Right renal pelvis (tissue), 4 donors: ENCODE measurements around the gene APOBEC3F. TPM values are rescaled to one million over a fixed set of nuclear protein-coding genes. Genes with fewer than 3 reads are reported as not detected.
"Not testable (repeated sequence)": the region's sequence is repeated elsewhere in the genome, so short reads cannot be mapped to it uniquely, and the experiment has no call there.

Source experiments
- DNase-seq, 4 donors: peaks; one replicate each; pipeline ENCODE4 v3.0.0-alpha.2; 2013; ENCODE audit warnings: low read depth in 4 of 4, low spot score in 3 of 4, missing footprints in 1 of 4
- polyA plus RNA-seq, 4 donors: library from polyadenylated mRNA; unstranded; fragments of 120-200 nt; gene quantifications; one replicate each; pipeline ENCODE4 v1.2.1, GENCODE V29; 2013; ENCODE audit not compliant: insufficient read length in 4 of 4

Gene APOBEC3F
- polyA plus RNA-seq, 4 donors = 5.9 to 9.8 (median 7.2) TPM

DNA sequence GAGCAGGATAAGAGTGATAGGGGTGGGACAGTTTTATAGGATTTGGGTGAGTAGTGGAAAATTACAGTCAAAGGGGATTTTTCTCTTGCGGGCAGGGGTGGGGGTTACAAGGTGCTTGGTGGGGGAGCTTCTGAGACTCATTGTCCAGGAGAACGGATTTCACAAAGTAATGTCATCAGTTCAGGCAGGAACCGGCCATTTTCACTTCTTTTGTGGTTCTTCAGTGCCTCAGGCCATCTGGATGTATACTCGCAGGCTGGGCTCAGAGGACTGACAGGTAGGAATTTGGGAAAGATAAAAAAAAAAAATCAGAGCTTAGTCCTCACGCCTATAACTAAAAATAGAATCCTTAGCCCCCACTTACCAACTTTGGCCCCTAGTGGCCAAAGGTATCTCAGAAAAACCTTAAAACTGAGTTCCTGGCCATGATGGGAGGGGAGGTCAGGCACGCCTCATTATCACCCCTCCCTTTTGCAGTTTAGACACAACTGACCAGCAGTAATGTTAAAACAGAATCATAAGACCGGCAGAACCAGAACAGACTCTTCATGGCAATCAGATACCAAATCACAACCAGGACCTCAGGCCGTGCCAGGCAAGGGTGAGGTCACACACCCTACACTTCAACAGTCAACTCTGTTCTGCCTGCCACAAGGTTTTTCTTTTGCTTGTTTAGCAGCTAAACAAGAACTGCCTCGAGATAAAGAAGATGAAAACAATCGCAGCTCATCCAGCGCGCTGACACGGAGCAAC lies 27.5 kb downstream of the APOBEC3F start:
- no peak for DNase-seq

DNA sequence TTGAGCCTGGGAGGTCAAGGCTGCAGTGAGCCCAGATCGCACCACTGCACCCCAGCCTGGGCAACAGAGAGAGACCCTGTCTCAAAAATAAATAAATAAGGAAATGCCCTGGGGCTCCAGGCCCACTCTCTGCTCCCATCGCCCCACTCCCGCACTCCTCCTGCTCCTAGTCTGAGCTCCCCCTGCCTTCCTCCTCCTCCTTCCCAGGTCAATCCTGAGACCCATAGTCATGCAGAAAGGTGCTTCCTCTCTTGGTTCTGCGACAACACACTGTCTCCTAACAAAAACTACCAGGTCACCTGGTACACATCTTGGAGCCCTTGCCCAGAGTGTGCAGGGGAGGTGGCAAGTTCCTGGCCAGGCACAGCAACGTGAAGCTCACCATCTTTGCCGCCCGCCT lies 29.5 kb downstream of the APOBEC3F start:
- DNase-seq = no peak

DNA sequence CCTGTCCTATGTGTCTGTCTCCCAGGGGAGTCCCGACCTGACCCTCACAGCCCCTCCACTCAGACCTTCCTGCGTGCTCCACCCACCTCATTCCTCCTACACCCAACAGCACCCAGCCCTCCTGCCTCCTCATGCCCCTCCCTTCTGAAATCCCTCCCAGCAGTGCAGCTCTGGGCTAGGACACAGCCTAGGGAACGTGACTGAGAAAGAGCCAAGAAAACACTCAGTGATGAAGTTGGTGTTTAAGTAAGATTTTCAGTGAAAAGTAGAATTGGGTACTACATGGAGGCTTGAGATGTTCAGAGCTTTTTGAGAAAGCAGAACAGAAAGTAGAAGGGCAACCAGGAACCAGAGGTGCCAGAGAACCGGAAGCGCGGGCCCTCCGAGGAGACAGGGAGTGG lies 31.9 kb downstream of the APOBEC3F start:
- not testable (repeated sequence) for DNase-seq

DNA sequence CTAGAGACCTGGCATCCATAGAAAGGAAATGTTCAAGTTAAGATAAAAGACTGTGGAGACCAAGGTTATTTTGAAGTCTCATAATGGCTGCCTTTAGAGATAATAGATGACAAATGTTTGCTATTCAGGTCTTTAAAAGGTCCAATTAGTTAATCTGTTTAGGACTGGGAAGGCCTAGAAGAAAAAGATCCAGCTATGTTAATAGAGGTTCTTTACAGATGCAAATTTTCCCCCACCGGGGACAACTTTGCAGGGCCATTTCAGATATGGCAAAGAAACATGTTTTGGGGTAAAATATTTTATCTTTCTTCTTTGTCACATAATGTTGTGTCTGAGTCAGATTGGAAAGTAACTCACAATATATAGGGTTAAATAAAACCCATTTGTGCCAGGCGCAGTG lies 33.3 kb downstream of the APOBEC3F start:
- no peak for DNase-seq

DNA sequence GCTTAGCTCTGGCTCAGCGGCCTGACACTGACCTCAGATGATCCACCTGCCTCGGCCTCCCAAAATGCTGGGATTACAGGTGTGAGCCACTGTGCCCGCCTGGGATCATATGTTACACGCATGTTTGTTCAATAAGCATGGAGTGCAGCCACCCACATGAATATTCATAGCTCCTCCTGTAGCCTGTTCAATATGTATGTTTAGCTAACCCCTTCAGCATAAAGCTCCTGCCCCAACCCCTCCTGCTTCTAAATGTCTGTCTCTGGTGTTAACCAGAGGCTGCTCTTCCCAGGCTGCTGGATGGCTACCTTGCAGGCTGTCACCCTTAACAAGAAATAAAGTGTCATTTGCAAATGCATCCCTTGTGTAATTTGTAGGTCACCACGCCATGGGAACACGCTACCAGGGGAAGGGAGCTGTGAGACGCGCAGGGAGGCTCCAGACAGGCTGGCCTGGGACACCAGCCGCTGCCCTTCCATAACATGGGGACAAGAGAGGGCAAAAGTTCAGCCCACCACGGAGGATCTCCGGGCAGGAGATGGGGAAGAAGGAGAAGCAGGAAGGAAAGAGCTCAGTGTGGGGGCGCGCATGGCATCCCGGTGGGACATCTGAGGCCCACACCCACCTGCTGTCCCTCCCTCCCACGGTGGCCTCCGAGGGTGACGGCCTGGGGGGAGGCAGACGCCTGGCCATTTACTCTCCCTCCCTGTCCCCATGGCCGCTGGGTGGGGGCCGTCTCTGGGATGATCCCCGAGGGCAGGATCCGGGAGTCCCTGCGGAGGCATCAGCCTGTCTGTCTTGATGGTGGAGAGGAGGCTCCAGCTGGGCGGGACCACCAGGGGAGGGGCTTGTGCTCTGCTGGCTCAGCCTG lies 35.7 kb downstream of the APOBEC3F start:
- not testable (repeated sequence) for DNase-seq

DNA sequence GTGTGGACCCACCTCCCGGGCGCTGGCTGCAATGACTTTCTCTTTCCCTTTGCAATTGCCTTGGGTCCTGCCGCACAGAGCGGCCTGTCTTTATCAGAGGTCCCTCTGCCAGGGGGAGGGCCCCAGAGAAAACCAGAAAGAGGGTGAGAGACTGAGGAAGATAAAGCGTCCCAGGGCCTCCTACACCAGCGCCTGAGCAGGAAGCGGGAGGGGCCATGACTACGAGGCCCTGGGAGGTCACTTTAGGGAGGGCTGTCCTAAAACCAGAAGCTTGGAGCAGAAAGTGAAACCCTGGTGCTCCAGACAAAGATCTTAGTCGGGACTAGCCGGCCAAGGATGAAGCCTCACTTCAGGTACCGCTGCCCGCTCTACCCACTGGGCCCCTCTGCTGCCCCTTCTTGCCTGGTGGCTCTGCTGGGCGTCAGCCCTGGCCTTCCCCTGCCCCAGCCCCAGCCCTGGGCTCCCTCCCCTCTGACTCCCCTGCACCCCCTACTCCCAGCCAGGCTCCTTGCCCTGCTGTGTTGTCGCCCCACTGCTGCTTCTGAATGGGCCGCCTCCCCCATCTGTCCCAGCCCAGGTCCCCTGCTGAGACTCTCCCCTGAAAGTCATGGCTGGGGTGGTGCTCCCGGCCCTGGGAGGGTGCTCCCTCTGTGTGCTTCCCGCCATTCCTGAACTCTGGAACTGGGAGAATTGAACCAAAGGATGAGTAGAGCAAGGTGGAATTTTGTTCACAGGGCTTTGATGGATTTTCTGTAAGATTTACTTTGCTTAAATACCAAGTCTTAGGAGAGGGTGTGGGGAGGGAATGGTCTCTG lies 36.6 kb downstream of the APOBEC3F start, which contains the start of gene APOBEC3G:
Gene APOBEC3G, plus strand, starts transcription at position 250 of the 815 bp plus-strand sequence. Its CDS starts 87 bp downstream, at position 337.
- not testable (repeated sequence) for DNase-seq

DNA sequence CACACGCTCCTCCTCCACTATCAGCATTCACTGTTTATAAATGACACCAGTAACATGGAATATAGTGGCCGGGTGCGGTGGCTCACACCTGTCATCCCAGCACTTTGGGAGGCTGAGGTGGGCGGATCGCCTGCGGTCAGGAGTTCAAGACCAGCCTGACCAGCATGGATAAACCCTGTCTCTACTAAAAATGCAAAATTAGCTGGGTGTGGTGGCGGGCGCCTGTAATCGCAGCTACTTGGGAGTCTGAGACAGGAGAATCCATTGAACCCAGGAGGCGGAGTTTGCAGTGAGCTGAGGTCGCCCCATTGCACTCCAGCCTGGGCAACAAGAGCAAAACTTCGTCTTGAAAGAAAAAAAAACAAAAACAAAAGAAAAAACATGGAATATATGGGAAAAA lies 37.2 kb downstream of the APOBEC3F start:
- not testable (repeated sequence) for DNase-seq

DNA sequence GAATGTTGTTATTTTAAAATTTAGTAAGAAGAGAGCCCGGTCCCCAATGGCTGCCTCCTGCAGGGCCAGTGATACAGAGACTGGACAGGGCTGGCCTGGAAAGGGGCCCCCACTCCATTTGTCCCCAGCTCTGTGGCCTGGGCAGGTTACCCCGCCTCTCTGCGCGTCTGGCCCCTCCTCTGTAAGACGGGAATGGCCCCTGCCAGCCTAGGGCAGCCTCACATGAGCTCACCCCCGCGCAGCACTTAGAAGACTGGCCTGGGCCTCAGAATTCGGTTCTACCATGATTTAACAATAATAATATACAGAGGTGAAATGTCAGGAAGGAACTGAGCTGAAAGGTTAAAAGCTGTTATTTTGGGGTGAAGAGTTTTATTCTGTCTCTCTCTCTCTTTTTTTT lies 37.7 kb downstream of the APOBEC3F start:
- no peak for DNase-seq

DNA sequence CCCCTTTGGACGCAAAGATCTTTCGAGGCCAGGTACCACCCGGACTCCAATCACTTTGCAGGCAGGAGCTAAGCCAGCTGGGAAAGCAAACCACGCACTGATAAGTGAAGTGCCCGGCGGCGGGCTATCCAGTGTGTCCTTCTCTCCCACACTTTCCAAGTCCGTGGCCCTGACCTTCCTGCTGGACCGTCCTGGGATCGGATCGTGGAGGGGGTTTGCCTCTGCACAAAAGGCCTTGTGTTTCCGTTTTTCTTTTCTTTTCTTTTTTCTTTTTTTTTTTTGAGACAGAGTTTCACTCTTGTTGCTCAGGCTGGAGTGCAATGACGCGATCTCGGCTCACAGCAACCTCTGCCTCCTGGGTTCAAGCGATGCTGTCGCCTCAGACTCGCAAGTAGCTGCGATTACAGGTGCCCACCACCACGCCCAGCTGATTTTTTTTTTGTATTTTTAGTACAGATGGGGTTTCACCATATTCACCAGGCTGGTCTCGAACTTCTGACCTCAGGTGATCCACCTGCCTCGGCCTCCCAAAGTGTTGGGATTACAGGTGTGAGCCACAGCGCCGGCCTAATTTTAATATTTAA lies 38.5 kb downstream of the APOBEC3F start:
- not testable (repeated sequence) for DNase-seq

DNA sequence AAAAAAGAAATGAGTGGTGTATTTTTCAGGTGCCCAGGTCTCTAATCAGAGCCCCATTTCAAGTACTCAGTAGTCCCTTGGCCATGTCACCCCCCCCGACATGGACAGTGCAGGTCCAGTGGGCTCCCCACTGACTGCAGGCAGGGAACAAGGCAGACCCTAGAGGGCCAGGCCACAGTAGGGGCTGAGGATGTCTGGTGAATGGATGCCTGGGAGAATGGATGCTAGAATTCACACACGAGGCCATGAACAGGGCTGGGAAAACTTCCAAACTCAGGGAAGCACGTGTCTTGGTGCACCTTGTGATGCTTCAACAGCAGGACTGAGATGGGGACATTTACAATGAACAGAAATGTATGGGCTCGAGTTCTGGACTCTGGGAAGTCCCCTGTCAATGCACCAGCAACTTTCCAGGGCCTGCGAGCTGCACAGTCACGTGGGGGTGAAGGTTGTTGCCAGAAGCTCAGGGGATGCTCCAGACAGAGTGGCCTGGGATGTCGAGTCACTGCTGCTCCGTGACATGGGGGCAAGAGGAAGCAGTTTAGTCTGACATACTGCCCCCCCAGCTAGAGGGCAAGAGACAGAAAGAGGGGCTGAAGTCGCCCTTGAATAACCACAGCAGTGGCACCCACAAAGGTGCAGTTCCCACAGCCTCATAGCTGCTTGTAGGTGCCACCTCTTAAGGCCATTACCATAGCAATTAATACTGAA lies 39.5 kb downstream of the APOBEC3F start:
- DNase-seq = no peak

DNA sequence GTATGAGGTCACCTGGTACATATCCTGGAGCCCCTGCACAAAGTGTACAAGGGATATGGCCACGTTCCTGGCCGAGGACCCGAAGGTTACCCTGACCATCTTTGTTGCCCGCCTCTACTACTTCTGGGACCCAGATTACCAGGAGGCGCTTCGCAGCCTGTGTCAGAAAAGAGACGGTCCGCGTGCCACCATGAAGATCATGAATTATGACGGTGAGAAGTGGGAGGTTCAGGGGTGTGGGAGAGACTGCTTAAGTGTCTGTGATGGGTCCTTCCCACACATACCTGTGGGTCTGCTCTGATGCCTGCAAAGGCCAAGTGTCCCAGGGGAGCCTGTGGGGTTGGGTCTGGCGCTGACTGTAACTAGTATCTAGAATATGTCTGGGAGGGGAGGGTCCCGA lies 40.4 kb downstream of the APOBEC3F start:
- DNase-seq = no peak

DNA sequence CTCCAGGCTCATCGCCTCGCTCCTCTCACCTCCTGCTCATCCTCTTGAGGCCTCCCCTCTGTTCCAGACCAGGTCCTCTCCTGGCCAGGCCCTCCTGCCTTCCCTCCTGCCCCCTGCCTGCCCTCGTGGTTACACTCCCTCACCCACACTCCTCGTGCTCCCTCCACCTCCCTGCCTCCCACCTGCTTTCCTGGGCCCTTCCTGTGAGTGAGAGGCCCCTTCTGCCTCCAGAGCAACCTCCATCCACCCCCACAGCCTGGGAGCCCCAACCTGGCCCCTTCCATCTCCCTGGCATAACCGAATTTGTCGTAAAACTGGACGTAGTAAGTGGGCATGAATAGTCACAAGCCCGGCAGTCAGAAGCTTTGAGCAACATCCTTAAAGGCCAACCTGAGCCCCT lies 40.9 kb downstream of the APOBEC3F start:
- no peak for DNase-seq

DNA sequence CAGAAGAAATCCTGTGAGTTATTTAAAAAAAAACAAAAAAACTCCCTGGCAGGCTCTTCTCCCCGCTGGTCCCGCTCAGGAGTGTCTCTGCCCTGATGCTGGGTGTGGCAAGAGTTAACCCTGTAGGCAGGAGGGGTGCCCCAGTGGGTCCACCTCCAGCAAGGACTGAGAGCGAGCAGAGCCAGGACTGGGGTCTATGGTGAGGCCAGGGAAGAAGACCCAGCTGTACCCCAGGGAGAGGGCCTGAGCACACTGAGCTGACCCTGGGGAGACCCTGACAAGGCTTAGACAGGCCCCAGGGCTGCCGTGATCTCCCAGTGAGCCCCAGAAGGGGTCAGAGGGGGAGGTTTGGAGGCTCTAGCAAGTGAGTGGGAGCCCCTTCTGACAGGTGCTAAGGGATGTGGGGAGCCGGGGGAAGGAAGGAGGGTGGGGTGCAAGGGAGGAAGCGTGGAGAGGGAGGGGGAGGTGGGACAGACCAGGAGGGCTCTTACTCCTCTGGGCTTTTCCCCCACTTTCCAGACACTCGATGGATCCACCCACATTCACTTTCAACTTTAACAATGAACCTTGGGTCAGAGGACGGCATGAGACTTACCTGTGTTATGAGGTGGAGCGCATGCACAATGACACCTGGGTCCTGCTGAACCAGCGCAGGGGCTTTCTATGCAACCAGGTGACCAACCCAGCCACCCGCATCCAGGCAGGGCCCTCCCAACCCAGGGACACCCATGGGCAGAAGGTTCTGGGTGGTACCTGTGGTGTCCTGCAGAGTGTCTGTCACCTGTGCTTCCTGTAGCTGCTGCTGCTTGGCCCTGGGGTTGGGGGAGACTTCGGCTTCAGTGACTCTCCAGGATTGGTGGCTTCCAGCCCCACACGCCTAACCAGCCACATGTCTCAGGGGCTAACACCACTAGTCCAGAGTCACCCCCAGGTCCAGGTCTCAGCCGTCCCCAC lies 42.8 kb downstream of the APOBEC3F start:
- DNase-seq = no peak

DNA sequence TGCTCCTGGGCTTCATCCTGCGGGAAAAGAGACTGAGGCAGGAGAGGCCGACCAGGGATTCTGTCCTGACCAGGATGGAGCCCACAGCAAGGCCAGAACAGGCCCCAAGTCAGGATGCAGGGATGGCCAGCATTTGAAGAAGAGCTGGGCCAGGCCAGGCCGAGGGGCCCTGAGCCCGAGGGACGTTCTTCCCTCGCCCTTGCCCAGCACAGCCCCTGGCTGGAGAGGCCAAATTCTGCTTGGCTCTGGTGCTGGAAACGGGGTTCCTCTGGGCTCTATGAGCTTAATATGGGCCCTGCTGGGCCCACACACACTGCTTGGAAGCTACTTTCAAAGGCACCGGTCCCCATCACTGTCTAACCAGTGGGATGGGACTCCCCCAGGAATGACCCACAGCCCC lies 44.0 kb downstream of the APOBEC3F start:
- no peak for DNase-seq

DNA sequence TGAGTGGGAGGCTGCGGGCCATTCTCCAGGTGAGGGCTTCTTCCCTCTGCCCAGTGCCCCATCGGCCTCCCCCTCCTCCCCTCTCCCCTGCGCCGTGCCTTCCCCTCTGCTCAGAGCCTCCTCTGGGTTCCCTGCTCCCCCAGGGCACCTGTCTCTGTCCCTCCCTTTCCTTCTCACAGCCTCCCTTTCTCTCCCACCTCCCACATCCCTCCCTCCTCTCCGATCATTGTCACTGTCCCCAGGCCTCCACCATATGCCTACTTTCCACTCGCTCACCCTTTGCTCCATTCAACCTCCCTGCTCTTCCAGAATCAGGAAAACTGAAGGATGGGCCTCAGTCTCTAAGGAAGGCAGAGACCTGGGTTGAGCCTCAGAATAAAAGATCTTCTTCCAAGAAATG lies 46.4 kb downstream of the APOBEC3F start:
- no peak for DNase-seq

DNA sequence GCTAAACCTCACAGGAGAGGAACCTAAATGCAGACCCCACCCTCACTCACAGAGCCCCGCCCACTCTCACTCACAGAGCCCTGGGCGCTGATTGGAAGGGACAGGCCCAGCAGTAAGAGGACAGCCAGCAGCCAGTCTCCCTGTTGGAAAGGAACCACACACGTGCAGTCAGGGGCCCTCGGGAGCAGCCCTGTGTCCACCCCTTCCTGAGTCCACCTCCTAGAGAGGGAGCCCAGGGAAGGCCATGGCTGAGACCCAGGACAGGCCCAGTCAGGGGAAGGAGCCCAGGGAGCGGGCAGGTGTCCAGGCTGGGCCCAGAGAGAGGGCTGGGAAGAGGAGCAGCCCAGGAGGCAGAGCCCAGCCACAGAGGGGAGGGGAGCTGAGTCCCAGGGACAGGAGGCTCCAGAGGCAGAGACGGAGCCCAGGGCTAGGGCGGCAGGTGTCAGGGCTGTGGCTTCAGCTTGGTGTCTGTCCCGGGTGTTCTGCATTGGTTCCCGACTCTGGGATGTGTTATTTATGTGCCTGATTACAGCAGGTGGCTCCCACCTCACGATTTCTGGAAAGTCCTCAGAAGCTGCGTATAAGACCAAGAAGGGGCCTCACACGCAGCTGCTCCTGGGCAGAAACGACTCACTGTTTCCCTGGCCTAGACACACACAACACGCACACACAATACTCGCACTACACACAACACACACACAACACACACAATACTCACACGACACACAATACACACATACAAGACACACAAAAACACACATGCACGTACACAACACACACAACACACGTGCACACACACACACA lies 47.4 kb downstream of the APOBEC3F start:
- DNase-seq = no peak

DNA sequence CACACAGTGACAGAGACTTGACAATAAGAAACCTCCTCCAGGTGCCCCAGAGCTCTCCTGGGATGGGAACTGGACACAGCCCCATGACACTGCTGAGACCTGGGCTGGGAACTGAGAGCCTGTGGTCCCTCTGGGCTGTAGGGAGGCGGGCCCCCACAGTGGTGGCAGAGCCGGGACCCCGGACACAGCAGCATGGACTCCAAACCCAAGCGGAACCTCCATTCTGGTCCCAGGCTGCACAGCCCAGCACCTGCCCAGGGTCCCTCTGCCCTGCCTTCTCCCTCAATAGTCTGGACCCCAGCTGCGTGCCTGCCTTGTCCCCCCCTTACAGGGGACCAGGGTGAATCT lies 48.0 kb downstream of the APOBEC3F start:
- no peak for DNase-seq

DNA sequence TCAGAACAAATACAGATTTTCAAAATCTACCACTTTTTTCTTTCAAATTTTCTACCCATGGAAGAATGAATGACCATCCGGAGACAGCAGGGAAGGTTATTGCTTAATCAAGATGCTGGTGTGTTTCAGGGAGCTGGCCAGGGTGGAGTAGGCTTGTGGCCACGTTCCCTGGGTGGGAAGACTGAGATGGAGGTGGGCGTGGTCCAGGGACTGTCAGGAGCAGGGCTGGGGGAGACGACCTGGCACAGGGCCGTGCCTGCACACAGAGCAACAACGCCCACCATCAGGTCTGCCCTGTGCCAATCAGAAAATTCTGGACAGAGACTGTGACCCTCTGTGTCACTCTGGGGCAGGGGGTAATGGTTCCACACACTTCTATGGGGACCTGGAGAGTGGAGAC lies 49.3 kb downstream of the APOBEC3F start:
- no peak for DNase-seq
